Panc1 (cell line): ENCODE data around the gene TTC28. TPM values are rescaled to one million over a fixed set of nuclear protein-coding genes. Genes with fewer than 3 reads are reported as not detected.

ENCODE experiments used
- ATAC-seq: fragments of 200-7000 bp; cut with Tn5 transposase; 2 replicates; pipeline ENCODE4 v1.9.1; 2020; ENCODE audit warnings: mild to moderate bottlenecking, moderate library complexity
- BruUV-seq: library from RNA; stranded (reverse); fragments of 400-500 nt; replicated peaks from 2 replicates; lab custom pipeline; 2021; lab: Mats Ljungman, UMichigan
- CTCF ChIA-PET: fragments of 300-600 bp; sonication (Branson Sonifier 250); formaldehyde crosslinking; loops from one replicate; lab custom pipeline; 2022; ENCODE audit warnings: antibody characterized with exemption; lab: Charles Lee
- POLR2A ChIA-PET: fragments of 300-600 bp; sonication (Branson Sonifier 250); formaldehyde crosslinking; loops from one replicate; lab custom pipeline; 2022; ENCODE audit warnings: antibody characterized with exemption; lab: Charles Lee
- DNase-seq: peaks from one replicate; pipeline ENCODE4 v3.0.0-alpha.2; 2010; ENCODE audit warnings: low read depth, low spot score
- H3K27ac ChIP-seq: 2 replicates; pipeline ENCODE4 v1.5.1; 2011; ENCODE audit warnings: mild to moderate bottlenecking, low read length, inconsistent platforms
- H3K27me3 ChIP-seq: fragments of 200-500 bp; sonication (Bioruptor generic); 2 replicates; pipeline ENCODE4 v1.6.0; 2014; ENCODE audit warnings: low read length, inconsistent platforms; ENCODE audit not compliant: control insufficient read depth, insufficient read depth
- H3K36me3 ChIP-seq: fragments of 200-500 bp; sonication (Bioruptor generic); 2 replicates; pipeline ENCODE4 v1.5.1; 2014; ENCODE audit warnings: inconsistent platforms, mild to moderate bottlenecking, low read length, moderate library complexity; ENCODE audit not compliant: control insufficient read depth, insufficient read depth
- H3K4me1 ChIP-seq: 2 replicates; pipeline ENCODE4 v1.5.1; 2011; ENCODE audit warnings: inconsistent platforms, mild to moderate bottlenecking, low read length, moderate library complexity; ENCODE audit not compliant: control insufficient read depth, insufficient read depth
- H3K4me3 ChIP-seq, 2 experiments: 2 replicates each; pipeline ENCODE4 v1.5.1; 2011 to 2012; ENCODE audit warnings: low read depth in 2 of 2, low read length in 2 of 2, mild to moderate bottlenecking in 2 of 2, inconsistent platforms in 1 of 2, moderate library complexity in 1 of 2
- H3K9me3 ChIP-seq: fragments of 200-500 bp; sonication (Bioruptor generic); 2 replicates; pipeline ENCODE4 v1.5.1; 2014; ENCODE audit warnings: low read depth, mild to moderate bottlenecking, inconsistent platforms, low read length, moderate library complexity; ENCODE audit not compliant: control insufficient read depth, insufficient read depth
- CTCF ChIP-seq: fragments of 450-650 bp; IDR thresholded peaks from 2 replicates; pipeline ENCODE4 v1.5.1; 2017; ENCODE audit warnings: mild to moderate bottlenecking
- POLR2AphosphoS5 ChIP-seq: IDR thresholded peaks from 2 replicates; pipeline ENCODE4 v1.6.1; 2012; ENCODE audit warnings: mild to moderate bottlenecking, low read depth, low read length, moderate library complexity
- REST ChIP-seq, 2 experiments: IDR thresholded peaks; 2 replicates each; pipeline ENCODE4 v1.6.1; 2011 to 2012; ENCODE audit warnings: low read depth in 2 of 2, control low read depth in 1 of 2, low read length in 1 of 2, mild to moderate bottlenecking in 1 of 2, moderate library complexity in 1 of 2; ENCODE audit not compliant: insufficient read depth in 1 of 2
- SIN3A ChIP-seq: IDR thresholded peaks from 2 replicates; pipeline ENCODE4 v1.6.1; 2012; ENCODE audit warnings: low read depth, mild to moderate bottlenecking, low read length, moderate library complexity, borderline replicate concordance; ENCODE audit not compliant: insufficient read depth
- TCF7L2 ChIP-seq: IDR thresholded peaks from 2 replicates; pipeline ENCODE4 v1.6.1; 2011; ENCODE audit warnings: mild to moderate bottlenecking, low read depth, low read length, inconsistent platforms
- in situ Hi-C: cut with HindIII; loops from 2 replicates; pipeline ENCODE4 v1.10.0; 2016; ENCODE audit warnings: low sequenced_read_pairs, low pct_unique_long_range_greater_than_20kb
- intact Hi-C: fragments of 100-400 bp; cut with micrococcal nuclease; formaldehyde crosslinking; loops from one replicate; pipeline ENCODE4 v1.10.0; 2022; ENCODE audit not compliant: unreplicated experiment
- total RNA-seq: library from RNA; stranded (reverse); gene quantifications from one replicate; pipeline ENCODE4 v1.2.1, GENCODE V29; 2021; ENCODE audit not compliant: unreplicated experiment

TTC28 gene
- total RNA-seq, 1 experiment from 2014 or later = 24.8 TPM

GRCh38 chr22:28204382-28204781 lies 475.3 kb downstream of the TTC28 start:
- H3K4me1 ChIP-seq = no peaks in the 10 kb centered on the region
- BruUV-seq = no TSS peak
- POLR2A ChIA-PET = no interaction called here
- ATAC-seq (no peak), DNase-seq (no peak)
- no peak overlapping the region for H3K27ac ChIP-seq
- H3K9me3 ChIP-seq = no peaks in the 10 kb centered on the region
- no peaks in the 10 kb centered on the region for H3K27me3 ChIP-seq
- intact Hi-C loops = no loop called here
- CTCF ChIA-PET = no interaction called here
- in situ Hi-C loops = no loop called here
- H3K36me3 ChIP-seq = no peaks in the 10 kb centered on the region
- TF ChIP-seq REST (IDR thresholded peaks at IDR 0.05; ENCODE audit: insufficient read depth in 1 of 2, low read depth in 2 of 2, low read length in 1 of 2) (no peak), SIN3A (no peak), POLR2AphosphoS5 (no peak), CTCF (no peak)
- H3K4me3 ChIP-seq = no peak overlapping the region

- DNase-seq (no peak), ATAC-seq (no peak)
- intact Hi-C loops = no loop called here
- Histone ChIP-seq H3K4me1 (no peaks in the 10 kb centered on the region), H3K9me3 (no peaks in the 10 kb centered on the region), H3K4me3 (no peak overlapping the region), H3K27me3 (no peaks in the 10 kb centered on the region), H3K27ac (no peak overlapping the region), H3K36me3 (no peaks in the 10 kb centered on the region)
- CTCF ChIA-PET = no interaction called here
- in situ Hi-C loops = no loop called here
- POLR2A ChIA-PET = no interaction called here
- no peak for TF ChIP-seq TCF7L2
- TF ChIP-seq CTCF = no peak
- TF ChIP-seq SIN3A = no peak
- no peak for TF ChIP-seq REST (IDR thresholded peaks at IDR 0.05; ENCODE audit: insufficient read depth in 1 of 2, low read depth in 2 of 2, low read length in 1 of 2)
- TF ChIP-seq POLR2AphosphoS5 = no peak
- BruUV-seq = no TSS peak
Measured at GRCh38 chr22:28203286-28203685, 476.4 kb downstream of the TTC28 start.
